Left lung (tissue), 10 donors: ENCODE results near the gene RFLNA. TPM values are rescaled to one million over a fixed set of nuclear protein-coding genes. Genes with fewer than 3 reads are reported as not detected.

Experiments used
- ATAC-seq: fragments of 200-7000 bp; cut with Tn5 transposase; one replicate; pipeline ENCODE4 v1.9.1; 2020; ENCODE audit warnings: moderate library complexity
- DNase-seq, 4 donors: peaks; one replicate each; pipeline ENCODE4 v3.0.0-alpha.2; 2013 to 2020
- H3K27ac ChIP-seq, 2 donors: fragments of 200-600 bp; sonication (generic) in 1 of 2; one replicate each; pipeline versions ENCODE4 v1.5.0 to v1.8.0; 2020 to 2021
- H3K27me3 ChIP-seq, 2 donors: fragments of 200-600 bp; sonication (generic) in 1 of 2; one replicate each; pipeline versions ENCODE4 v1.5.0 to v1.8.0; 2020 to 2021
- H3K36me3 ChIP-seq, 2 donors: fragments of 200-600 bp; sonication (generic) in 1 of 2; one replicate each; pipeline versions ENCODE4 v1.5.0 to v1.8.0; 2020 to 2021
- H3K4me1 ChIP-seq, 2 donors: fragments of 200-600 bp; one replicate each; pipeline ENCODE4 v1.8.0; 2021
- H3K4me3 ChIP-seq, 2 donors: fragments of 200-600 bp; sonication (generic) in 1 of 2; one replicate each; pipeline versions ENCODE4 v1.5.0 to v1.8.0; 2020 to 2021; ENCODE audit warnings: mild to moderate bottlenecking in 1 of 2
- H3K9me3 ChIP-seq, 2 donors: fragments of 200-600 bp; sonication (generic) in 1 of 2; one replicate each; pipeline versions ENCODE4 v1.5.0 to v1.8.0; 2020 to 2021
- CTCF ChIP-seq, 2 donors: fragments of 200-600 bp; sonication (generic) in 1 of 2; IDR thresholded peaks; one replicate each; pipeline versions ENCODE4 v1.5.0 to v1.8.0; 2021; ENCODE audit warnings: antibody characterized with exemption in 2 of 2
- intact Hi-C, 2 donors: fragments of 100-400 bp; cut with DNase I; formaldehyde crosslinking; loops; one replicate each; pipeline versions ENCODE4 v1.11.2 to v1.14.2; 2022
- polyA plus RNA-seq, 6 donors: library from polyadenylated mRNA; unstranded; fragments of 120-200 nt; gene quantifications; one replicate each; pipeline ENCODE4 v1.2.1, GENCODE V29; 2013; ENCODE audit not compliant: insufficient read length in 6 of 6
- total RNA-seq, 2 donors: library from RNA; stranded (reverse); fragmentation: NEBNext Ultra II Directional; extraction: Animal tissue kit (Norgen Biotek cat#: 25700); gene quantifications; one replicate each; pipeline ENCODE4 v1.2.1, GENCODE V29; 2021
- donor health status: DM: no; HTN: yes; CAD: no.
- donor health status: DM: no; HTN: no; CAD: no.

RFLNA gene
- total and polyA plus RNA-seq, 8 donors: 1.4 to 4.7 (median 3.0) TPM

- H3K27me3 ChIP-seq: peaks cover 0 to 5% of the 10 kb centered on the region in 2 donors
- no peaks in the 10 kb centered on the region for H3K36me3 ChIP-seq
- no peak overlapping the region for H3K27ac ChIP-seq
- TF ChIP-seq CTCF (IDR thresholded peaks at IDR 0.05): no peak
- no peaks in the 10 kb centered on the region for H3K4me1 ChIP-seq
- no peak overlapping the region for H3K4me3 ChIP-seq
- no peak for DNase-seq
- ATAC-seq: no peak
- intact Hi-C loops: loop anchor here in 1 of 2 donors (5.0 kb wide), 1 partner anchor 272 kb away; no protein-coding TSS in a partner anchor
- no peaks in the 10 kb centered on the region for H3K9me3 ChIP-seq
Observed at GRCh38 chr12:124314766-124315165, 19.9 kb downstream of the RFLNA start.

- no peak for ATAC-seq
- H3K36me3 ChIP-seq: no peaks in the 10 kb centered on the region
- H3K27ac ChIP-seq: no peak overlapping the region
- H3K9me3 ChIP-seq: no peaks in the 10 kb centered on the region
- no peaks in the 10 kb centered on the region for H3K4me1 ChIP-seq
- no peak for DNase-seq
- no peak overlapping the region for H3K4me3 ChIP-seq
- intact Hi-C loops: loop anchor here in 1 of 2 donors (5.0 kb wide), 1 partner anchor 273 kb away; no protein-coding TSS in a partner anchor
- peaks cover 0 to 5% of the 10 kb centered on the region in 2 donors for H3K27me3 ChIP-seq
- TF ChIP-seq CTCF (IDR thresholded peaks at IDR 0.05): no peak
Observed at GRCh38 chr12:124315372-124316044, 20.6 kb downstream of the RFLNA start.

- Histone ChIP-seq H3K4me1 (no peaks in the 10 kb centered on the region), H3K36me3 (no peaks in the 10 kb centered on the region), H3K27me3 (peaks cover 0 to 5% of the 10 kb centered on the region in 2 donors), H3K27ac (no peak overlapping the region), H3K9me3 (no peaks in the 10 kb centered on the region), H3K4me3 (no peak overlapping the region)
- intact Hi-C loops: loop anchor here in 1 of 2 donors (5.0 kb wide), 1 partner anchor 274 kb away; no protein-coding TSS in a partner anchor
- no peak for DNase-seq
- ATAC-seq: no peak
- TF ChIP-seq CTCF (IDR thresholded peaks at IDR 0.05): no peak
Observed at GRCh38 chr12:124316257-124316900, 21.5 kb downstream of the RFLNA start.

GRCh38 chr12:124317400-124317799 is 22.5 kb downstream of the RFLNA start:
- no peaks in the 10 kb centered on the region for H3K36me3 ChIP-seq
- H3K27me3 ChIP-seq: peaks cover 0 to 5% of the 10 kb centered on the region in 2 donors
- intact Hi-C loops: loop anchor here in 1 of 2 donors (5.0 kb wide), 1 partner anchor 275 kb away; no protein-coding TSS in a partner anchor
- H3K27ac ChIP-seq: no peak overlapping the region
- ATAC-seq: no peak
- H3K4me3 ChIP-seq: no peak overlapping the region
- no peaks in the 10 kb centered on the region for H3K4me1 ChIP-seq
- no peak for TF ChIP-seq CTCF (IDR thresholded peaks at IDR 0.05)
- no peaks in the 10 kb centered on the region for H3K9me3 ChIP-seq
- DNase-seq: no peak
